22Rv1 (cell line): ENCODE measurements around the gene LAMA2.

ENCODE experiments used
- H3K27ac ChIP-seq: fragments of 450-650 bp; 2 replicates; pipeline ENCODE4 v1.5.1; 2017
- ZFX ChIP-seq: fragments of 450-650 bp; IDR thresholded peaks from 2 replicates; pipeline ENCODE4 v1.6.1; 2017; ENCODE audit warnings: antibody characterized with exemption, borderline replicate concordance
- TF ChIP-seq, protein P1 (sequence below): fragments of 450-650 bp; IDR thresholded peaks from 2 replicates; pipeline ENCODE4 v1.5.1; 2017; ENCODE audit warnings: mild to moderate bottlenecking

The LAMA2 gene

DNA sequence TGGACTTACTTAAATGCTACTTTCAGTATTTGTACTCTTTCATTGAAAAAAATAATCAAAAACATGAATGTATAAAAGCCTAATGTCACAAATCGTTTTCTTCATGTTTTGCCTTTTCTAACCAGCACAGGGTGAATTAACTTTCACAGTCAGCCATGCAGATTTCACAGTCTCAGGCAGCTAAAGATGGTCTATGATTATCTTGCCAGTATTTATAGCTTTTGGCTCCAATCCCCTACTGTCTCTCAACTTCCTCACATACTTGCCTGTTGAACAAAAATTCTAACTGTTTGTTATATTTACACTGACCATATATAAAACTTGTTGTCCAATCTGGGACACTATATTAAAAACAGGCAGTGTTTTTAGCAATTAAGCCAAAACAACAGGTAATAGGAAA lies 468.9 kb downstream of the LAMA2 start:
- no peak overlapping the region for H3K27ac ChIP-seq
- no peak for TF ChIP-seq ZFX

DNA sequence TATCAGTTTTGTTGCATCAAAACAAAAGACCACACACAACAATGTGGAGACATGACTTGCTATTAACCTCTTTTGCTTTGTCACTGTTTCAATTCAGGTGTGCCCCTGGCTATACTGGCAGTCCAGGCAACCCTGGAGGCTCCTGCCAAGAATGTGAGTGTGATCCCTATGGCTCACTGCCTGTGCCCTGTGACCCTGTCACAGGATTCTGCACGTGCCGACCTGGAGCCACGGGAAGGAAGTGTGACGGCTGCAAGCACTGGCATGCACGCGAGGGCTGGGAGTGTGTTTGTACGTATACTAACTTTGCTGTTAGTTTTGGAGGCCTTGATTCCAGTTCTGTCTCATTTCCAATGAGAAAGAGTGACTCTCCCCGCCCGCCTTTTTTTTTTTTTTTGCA lies 470.1 kb downstream of the LAMA2 start:
- H3K27ac ChIP-seq: no peak overlapping the region
- TF ChIP-seq, protein P1, sequence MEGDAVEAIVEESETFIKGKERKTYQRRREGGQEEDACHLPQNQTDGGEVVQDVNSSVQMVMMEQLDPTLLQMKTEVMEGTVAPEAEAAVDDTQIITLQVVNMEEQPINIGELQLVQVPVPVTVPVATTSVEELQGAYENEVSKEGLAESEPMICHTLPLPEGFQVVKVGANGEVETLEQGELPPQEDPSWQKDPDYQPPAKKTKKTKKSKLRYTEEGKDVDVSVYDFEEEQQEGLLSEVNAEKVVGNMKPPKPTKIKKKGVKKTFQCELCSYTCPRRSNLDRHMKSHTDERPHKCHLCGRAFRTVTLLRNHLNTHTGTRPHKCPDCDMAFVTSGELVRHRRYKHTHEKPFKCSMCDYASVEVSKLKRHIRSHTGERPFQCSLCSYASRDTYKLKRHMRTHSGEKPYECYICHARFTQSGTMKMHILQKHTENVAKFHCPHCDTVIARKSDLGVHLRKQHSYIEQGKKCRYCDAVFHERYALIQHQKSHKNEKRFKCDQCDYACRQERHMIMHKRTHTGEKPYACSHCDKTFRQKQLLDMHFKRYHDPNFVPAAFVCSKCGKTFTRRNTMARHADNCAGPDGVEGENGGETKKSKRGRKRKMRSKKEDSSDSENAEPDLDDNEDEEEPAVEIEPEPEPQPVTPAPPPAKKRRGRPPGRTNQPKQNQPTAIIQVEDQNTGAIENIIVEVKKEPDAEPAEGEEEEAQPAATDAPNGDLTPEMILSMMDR: no peak
- TF ChIP-seq ZFX: no peak

DNA sequence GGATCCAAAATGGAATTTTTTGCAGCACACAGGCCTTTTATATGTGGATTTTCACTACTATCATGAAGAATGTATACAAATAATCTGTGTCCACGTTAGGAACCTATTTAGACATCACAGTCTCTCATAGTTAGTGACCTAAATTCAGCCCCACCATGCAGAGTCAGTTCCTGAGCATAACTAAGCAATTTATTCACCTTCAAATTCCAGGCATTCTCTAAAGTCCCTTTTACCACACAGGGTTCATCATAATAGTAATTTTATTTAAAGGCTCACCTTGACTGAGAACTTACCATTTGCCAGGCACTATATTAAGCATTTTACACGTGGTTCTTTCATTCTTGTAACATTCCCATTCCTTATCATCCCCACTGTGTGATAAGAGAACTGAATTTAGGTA lies 473.2 kb downstream of the LAMA2 start:
- TF ChIP-seq ZFX: no peak
- TF ChIP-seq, protein P1: no peak
- H3K27ac ChIP-seq: no peak overlapping the region

DNA sequence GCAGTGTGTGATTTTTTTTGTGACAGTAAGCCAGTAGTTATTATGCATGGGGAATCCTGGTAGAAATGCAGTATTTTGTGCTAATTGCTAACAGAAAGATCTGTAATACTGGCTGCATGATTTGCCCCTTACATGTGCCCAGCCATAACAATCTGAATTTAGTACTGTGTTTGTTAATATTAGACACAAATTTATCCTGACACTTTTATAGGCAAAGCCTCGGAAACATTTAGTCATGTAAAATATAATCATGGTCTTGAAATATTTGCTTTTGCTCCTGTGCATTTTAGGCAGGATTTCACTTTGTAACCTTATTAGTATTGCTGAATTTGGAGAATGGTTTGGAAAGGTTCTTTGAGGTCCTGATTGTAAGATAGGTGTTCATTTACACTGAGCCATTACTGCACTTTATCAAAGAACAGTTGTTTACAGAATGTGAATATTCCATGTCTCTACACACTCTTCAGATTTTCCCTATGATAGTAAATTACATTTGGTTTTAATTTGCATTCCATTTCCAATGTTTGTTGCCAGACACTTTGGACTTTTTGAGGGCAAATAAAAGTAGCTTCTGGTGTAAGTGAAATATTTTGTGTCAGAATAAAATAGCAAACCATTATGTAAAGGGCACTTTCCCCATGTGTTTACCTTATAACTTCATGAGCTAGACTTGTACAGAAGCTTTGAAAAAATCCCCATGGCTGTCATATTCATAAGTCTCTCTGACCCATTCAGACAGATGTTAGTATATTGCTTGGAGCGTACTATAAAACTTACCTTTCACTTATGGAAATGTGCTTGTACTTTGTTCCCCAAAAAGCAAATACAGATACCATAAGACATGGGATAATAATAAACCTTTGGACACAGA lies 477.1 kb downstream of the LAMA2 start:
- no peak overlapping the region for H3K27ac ChIP-seq
- no peak for TF ChIP-seq ZFX
- TF ChIP-seq, protein P1: no peak

DNA sequence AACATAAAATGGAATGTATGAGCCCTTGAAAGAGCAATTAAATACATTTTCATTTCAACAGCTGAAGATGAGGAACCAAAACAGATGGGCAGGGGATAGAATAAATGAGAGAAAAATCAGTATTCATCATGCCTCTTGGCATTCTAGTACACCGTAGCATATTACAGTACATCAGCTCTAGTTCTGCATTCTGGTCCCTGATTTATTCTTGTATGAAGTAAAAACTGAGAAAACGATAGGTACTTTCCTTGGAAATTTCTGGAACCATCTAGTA lies 477.7 kb downstream of the LAMA2 start:
- no peak for TF ChIP-seq ZFX
- no peak overlapping the region for H3K27ac ChIP-seq

DNA sequence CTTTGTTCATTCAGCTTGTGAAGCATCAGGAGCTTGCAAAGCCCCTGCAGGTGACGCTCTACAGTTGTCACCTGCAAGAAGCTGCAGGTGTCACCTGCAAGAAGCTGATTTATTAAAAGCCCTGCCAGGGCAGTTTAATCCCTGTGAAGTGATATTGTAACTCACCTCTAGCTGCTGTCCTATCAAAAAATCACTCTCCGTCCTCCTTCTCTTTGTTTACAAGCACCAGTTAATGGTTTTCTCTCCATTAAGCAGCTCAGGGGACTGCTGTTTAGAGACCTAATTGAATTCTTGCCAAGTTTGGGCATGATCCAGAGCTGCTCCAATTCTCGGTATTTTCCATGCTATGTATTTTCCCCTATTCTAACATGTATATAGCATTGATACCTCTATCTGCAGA lies 481.1 kb downstream of the LAMA2 start:
- TF ChIP-seq ZFX: no peak
- TF ChIP-seq, protein P1: no peak
- no peak overlapping the region for H3K27ac ChIP-seq

DNA sequence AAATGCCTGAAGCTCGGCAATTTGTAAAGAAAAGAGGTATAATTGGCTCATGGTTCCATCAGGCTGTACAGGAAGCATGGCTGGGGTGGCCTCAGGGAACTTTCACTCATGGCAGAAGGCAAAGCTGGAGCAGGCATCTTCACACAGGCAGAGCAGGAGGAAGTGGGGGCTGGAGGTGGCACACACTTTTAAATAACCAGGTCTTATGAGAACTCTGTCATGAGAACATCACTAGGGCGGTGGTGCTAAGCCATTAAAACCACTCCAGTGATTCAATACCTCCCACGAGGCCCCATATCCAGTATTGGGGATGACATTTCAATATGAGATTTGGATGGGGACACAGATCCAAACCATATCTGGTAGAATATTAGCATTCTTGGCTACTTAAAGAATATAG lies 481.8 kb downstream of the LAMA2 start:
- no peak for TF ChIP-seq ZFX
- TF ChIP-seq, protein P1: no peak
- no peak overlapping the region for H3K27ac ChIP-seq

DNA sequence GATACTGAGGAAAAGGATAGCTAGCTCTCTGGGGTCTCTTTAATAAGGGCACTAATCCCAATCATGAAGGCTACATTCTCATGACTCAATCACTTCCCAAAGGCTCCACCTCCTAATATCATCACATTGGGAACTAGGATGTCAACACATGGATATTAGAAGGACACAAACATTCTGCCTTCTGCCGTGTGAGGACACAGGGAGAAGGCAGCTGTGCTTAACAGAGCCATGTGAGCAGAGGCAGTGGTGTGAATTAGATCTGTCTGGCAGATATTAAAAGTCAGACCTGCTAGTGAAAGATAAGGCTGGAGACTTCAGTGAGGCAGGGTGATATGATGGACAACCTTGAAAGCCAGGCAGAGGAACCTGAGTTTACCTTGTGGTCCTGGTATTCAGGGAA lies 485.1 kb downstream of the LAMA2 start:
- no peak overlapping the region for H3K27ac ChIP-seq
- TF ChIP-seq, protein P1: no peak
- TF ChIP-seq ZFX: no peak
